Hepatocyte (in vitro differentiated cells): ENCODE results near the gene RPL26.

Experiments
- EZH2 ChIP-seq: fragments of 200-600 bp; sonication (generic); IDR thresholded peaks from 2 replicates; pipeline ENCODE4 v1.6.1; 2016; ENCODE audit warnings: antibody characterized with exemption, mild to moderate bottlenecking, borderline replicate concordance
- TF ChIP-seq, protein P1 (sequence below): fragments of 200-600 bp; sonication (generic); IDR thresholded peaks from 2 replicates; pipeline ENCODE4 v1.5.1; 2016; ENCODE audit warnings: antibody characterized with exemption, mild to moderate bottlenecking; ENCODE audit not compliant: poor library complexity

DNA sequence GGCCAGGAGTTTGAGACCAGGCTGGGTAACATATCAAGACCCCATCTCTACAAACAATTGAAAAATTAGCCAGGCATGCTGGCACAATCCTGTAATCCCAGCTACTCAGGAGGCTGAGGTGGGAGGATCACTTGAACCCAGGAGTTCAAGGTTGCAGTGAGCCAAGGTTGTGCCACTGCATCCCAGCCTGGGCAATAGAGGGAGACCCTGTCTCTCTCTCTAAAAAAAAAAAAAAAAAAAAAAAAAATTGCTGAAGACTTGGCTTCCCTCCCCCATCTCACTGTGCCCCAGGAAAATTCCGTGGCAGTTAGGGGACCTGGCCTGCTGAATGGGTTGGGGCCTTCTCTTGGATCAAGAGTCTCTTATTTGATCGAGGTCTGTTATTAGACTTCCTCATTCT, 43.5 kb downstream of the RPL26 start, which contains the start of gene ODF4:
- TF ChIP-seq, protein P1, sequence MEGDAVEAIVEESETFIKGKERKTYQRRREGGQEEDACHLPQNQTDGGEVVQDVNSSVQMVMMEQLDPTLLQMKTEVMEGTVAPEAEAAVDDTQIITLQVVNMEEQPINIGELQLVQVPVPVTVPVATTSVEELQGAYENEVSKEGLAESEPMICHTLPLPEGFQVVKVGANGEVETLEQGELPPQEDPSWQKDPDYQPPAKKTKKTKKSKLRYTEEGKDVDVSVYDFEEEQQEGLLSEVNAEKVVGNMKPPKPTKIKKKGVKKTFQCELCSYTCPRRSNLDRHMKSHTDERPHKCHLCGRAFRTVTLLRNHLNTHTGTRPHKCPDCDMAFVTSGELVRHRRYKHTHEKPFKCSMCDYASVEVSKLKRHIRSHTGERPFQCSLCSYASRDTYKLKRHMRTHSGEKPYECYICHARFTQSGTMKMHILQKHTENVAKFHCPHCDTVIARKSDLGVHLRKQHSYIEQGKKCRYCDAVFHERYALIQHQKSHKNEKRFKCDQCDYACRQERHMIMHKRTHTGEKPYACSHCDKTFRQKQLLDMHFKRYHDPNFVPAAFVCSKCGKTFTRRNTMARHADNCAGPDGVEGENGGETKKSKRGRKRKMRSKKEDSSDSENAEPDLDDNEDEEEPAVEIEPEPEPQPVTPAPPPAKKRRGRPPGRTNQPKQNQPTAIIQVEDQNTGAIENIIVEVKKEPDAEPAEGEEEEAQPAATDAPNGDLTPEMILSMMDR = no peak
- no peak for TF ChIP-seq EZH2
